ENCODE results near the gene THY1.

The THY1 gene

GRCh38 chr11:119433358-119433725 lies 10.4 kb upstream of the THY1 start:
- DNase-seq (no peak), ATAC-seq (replicated peaks) (no peak)
- Mint-ChIP-seq H3K36me3 (peaks cover 0 to 7% of the 10 kb centered on the region in 2 donors), H3K4me1 (no peaks in the 10 kb centered on the region), H3K4me3 (no peak overlapping the region), H3K27ac (no peak overlapping the region), H3K27me3 (peaks cover 31 to 39% of the 10 kb centered on the region in 2 donors), H3K9me3 (peaks cover 7% of the 10 kb centered on the region in 2 donors)

DNA sequence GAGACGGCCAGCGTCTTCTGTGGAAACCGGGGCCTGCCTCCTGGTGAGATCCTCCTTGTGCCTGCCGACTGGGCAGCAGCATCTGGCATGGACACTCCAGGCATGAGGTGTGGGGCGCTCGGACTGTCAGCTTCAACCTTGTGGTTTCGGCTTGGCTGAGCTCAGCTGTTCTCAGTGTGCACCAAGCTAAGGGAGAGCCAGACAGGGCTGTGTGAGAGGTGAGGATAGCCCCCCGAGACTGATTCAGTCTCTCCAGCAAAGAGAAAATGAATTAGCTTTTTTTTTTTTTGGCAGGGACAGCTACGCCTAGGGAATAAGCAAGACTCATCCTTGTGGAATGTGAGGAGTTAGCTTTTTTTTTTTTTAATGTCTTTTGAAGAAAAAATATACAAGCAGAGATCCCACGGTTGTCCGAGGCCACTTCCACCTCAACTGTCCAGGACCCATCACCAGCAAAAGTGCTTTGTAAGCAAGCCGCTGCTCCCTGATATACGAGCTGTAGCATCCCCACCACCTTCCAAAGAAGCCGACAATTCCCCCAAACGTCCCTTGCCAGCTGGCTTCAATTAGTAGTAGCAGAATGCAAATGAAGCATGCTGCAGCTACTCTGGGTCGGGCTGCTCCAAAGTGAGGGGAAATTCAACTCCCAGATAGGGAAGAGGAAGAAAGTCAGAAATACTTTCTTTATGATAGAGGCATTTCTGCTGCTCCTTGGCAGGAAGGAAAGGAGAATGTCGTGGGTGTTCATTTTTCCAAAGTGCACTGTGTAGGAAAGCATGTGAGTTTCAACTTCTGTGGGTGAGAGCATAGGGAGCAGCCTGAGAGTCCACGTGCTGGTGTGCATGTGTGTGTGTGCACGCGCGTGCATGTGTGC lies 9.7 kb upstream of the THY1 start:
- Mint-ChIP-seq H3K27me3 (peaks cover 36 to 43% of the 10 kb centered on the region in 2 donors), H3K9me3 (peaks cover 7% of the 10 kb centered on the region in 2 donors), H3K4me1 (no peaks in the 10 kb centered on the region), H3K27ac (no peak overlapping the region), H3K4me3 (no peak overlapping the region), H3K36me3 (peaks cover 0 to 7% of the 10 kb centered on the region in 2 donors)
- ATAC-seq (replicated peaks) (no peak), DNase-seq (no peak)

DNA sequence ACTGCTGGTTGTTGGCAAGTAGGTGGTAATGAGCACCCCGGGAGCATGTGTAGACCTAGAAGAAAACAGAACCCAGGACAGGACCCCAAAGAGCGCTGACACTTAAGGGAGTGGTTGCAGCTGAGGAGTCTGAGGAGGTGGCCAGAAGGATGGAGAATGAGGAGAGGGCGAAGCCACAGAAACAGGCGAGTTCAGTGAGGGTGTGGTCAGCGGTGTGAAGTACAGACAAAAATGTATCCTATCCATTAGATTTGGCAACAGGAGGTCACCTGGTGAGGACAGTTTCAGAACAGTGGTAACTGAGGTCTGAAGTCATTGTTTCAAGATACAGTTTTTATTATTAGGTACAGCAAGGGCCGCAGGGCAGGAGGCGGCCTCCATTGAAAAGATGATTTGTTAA lies 8.6 kb upstream of the THY1 start:
- no peak for DNase-seq
- Mint-ChIP-seq H3K9me3 (peaks cover under 1 to 1% of the 10 kb centered on the region in 2 donors), H3K27me3 (peaks cover 36 to 40% of the 10 kb centered on the region in 2 donors), H3K27ac (no peak overlapping the region), H3K36me3 (peaks cover 0 to under 1% of the 10 kb centered on the region in 2 donors), H3K4me1 (no peaks in the 10 kb centered on the region), H3K4me3 (no peak overlapping the region)
- no peak for ATAC-seq (replicated peaks)

DNA sequence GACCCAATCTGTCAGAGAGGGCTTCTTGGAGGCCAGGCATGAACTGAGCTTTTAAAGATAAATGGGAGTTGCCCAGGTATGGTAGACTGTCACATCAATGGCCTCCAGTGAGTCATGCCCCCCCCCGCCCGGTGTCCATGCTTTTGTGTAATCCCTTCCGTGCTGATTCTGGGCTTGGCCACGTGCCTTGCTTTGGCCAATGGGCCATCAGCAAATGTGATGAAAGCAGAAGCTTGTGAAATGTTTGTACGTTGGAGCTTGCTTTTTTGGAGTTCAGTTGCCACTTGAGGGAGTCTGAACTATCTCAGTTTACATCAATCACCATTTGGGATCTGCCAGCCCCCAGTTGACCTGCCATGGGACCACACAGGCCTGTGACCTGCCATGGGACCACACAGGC lies 4.3 kb upstream of the THY1 start:
- ATAC-seq (replicated peaks) (no peak), DNase-seq (no peak)
- H3K36me3 Mint-ChIP-seq = no peaks in the 10 kb centered on the region
- no peaks in the 10 kb centered on the region for H3K9me3 Mint-ChIP-seq
- H3K27ac Mint-ChIP-seq = no peak overlapping the region
- H3K4me3 Mint-ChIP-seq = no peak overlapping the region
- H3K27me3 Mint-ChIP-seq = peaks cover 60 to 71% of the 10 kb centered on the region in 2 donors
- H3K4me1 Mint-ChIP-seq = peaks cover 6 to 9% of the 10 kb centered on the region in 2 donors

DNA sequence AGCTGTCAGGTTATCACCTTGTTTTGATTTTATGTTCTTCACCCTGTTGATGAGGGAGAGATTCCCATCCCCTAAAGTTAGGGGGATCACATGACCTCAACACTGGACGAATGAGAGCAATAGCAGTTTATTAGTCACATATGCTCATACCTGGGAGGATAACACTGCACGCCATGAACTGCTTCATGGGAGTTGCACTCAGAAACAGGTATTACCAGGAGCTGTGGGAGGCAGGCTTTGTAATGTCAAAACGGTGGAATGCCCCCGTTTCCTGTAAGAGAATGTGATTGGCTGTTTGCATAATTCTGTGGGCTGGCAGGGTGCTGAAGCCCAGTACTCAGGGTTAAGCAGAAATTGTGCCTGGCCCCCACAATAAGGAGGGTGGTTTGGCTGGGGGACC lies 3.2 kb upstream of the THY1 start:
- no peaks in the 10 kb centered on the region for H3K9me3 Mint-ChIP-seq
- DNase-seq (no peak), ATAC-seq (replicated peaks) (no peak)
- H3K27ac Mint-ChIP-seq = no peak overlapping the region
- H3K4me3 Mint-ChIP-seq = no peak overlapping the region
- peaks cover 12 to 15% of the 10 kb centered on the region in 2 donors for H3K4me1 Mint-ChIP-seq
- H3K36me3 Mint-ChIP-seq = no peaks in the 10 kb centered on the region
- peaks cover 54 to 69% of the 10 kb centered on the region in 2 donors for H3K27me3 Mint-ChIP-seq

DNA sequence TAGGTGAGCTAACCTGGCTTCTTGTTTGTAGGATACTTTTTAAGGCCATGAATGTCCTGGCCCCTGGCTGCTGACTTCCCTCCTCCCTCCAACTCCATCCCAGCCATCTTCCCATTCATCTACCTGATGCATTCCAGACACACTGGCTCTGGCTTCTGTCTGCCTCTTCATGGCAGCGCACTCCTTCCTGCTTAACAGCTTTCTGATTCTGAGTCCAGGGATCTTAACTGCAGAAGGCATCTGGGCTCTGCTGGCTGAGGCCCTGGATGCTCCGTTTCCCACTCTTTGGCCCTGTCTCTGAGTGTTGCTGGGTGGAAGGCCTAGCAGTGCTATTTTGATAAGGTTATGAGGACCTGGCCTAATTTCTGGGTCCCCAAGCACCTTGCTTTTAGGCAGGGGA lies 1.8 kb upstream of the THY1 start:
- no peaks in the 10 kb centered on the region for H3K9me3 Mint-ChIP-seq
- H3K27ac Mint-ChIP-seq = peak overlapping the region; percentile 10
- ATAC-seq (replicated peaks) = no peak
- H3K4me3 Mint-ChIP-seq = no peak overlapping the region
- peaks cover 53 to 68% of the 10 kb centered on the region in 2 donors for H3K27me3 Mint-ChIP-seq
- no peak for DNase-seq
- peaks cover 12 to 15% of the 10 kb centered on the region in 2 donors for H3K4me1 Mint-ChIP-seq
- no peaks in the 10 kb centered on the region for H3K36me3 Mint-ChIP-seq

DNA sequence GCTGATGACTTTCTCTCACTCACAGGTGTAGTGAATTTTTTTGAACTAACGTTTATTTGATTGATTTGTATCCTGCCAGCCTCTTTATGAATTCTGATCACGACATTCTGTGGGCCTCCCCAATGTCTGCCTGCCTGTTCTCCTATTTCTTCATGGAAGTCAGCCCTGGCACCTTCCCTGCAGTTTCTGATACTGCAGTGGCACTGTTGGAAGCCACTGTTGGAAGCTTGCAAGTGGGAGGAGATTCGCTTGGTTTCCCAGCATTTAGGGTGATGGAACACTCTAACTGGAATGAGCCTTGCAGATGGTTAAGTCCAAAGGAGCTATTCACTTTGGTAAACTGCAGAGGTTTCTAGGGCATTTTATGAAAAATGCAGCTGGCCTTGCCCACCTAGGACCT lies 1.3 kb upstream of the THY1 start:
- H3K27ac Mint-ChIP-seq = no peak overlapping the region
- H3K9me3 Mint-ChIP-seq = no peaks in the 10 kb centered on the region

GRCh38 chr11:119423509-119424254 lies 710 bp upstream of the THY1 start:
- ATAC-seq (replicated peaks) = no peak
- DNase-seq = no peak
- Mint-ChIP-seq H3K27me3 (peaks cover 58 to 72% of the 10 kb centered on the region in 2 donors), H3K4me3 (peak overlapping the region in 1 of 2 donors; percentile 31), H3K27ac (no peak overlapping the region), H3K36me3 (no peaks in the 10 kb centered on the region), H3K4me1 (peaks cover 12 to 15% of the 10 kb centered on the region in 2 donors), H3K9me3 (no peaks in the 10 kb centered on the region)

More for the DNA sequence above, 1.3 kb upstream of the THY1 start:
- Mint-ChIP-seq H3K4me1 (peaks cover 12 to 15% of the 10 kb centered on the region in 2 donors), H3K27me3 (peaks cover 52 to 68% of the 10 kb centered on the region in 2 donors), H3K4me3 (no peak overlapping the region), H3K36me3 (no peaks in the 10 kb centered on the region)
- DNase-seq (no peak), ATAC-seq (replicated peaks) (no peak)

DNA sequence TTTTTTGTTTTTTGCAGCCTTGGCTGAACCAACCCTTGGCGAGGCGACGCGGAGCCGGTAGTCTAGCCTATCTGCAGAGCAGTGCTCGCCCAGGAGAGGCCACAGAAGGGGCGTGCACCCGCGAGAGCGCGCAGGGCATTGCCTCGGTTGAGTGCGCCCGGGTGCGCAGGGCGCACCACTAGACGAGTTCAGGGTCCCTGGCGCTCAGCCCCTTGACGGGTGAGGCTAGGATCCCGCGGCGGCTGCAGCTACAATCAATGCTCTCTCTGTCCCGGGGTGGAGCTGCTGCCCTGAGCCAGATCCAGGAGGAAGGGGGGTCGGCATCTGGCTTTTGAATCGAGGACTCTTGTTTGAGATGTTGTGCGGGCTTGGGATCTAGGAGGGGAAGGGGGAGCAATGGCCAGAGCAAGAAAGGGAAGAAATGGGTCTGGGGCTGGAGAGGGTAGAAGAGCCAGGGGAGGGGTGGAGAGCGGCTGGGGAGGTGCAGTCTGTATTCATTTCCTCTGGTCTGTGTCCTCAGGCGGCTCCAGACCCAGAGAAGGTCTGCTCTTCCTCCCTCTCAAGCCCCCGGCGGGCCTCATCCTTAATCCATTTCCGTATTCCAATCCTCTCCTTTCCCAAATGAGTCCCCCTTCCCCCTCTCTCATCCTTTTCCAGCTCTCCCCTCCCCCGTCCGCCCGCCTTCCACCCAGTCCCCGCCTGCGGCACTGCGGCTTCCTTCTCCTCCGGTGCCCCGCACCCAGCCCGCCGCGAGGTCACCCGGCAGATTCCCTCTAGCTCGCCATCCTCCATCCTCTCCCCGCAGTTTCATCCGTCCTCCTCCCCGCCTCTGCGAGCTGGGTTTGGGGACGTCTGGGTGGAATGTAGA lies 797 bp downstream of the THY1 start:
- H3K27me3 Mint-ChIP-seq = peaks cover 61 to 78% of the 10 kb centered on the region in 2 donors
- H3K36me3 Mint-ChIP-seq = no peaks in the 10 kb centered on the region
- peaks cover 12 to 15% of the 10 kb centered on the region in 2 donors for H3K4me1 Mint-ChIP-seq
- peak overlapping the region; percentile 37 to 49 for H3K4me3 Mint-ChIP-seq
- no peak for DNase-seq
- no peaks in the 10 kb centered on the region for H3K9me3 Mint-ChIP-seq
- ATAC-seq (replicated peaks) = peak; percentile 38 to 47
- no peak overlapping the region for H3K27ac Mint-ChIP-seq

DNA sequence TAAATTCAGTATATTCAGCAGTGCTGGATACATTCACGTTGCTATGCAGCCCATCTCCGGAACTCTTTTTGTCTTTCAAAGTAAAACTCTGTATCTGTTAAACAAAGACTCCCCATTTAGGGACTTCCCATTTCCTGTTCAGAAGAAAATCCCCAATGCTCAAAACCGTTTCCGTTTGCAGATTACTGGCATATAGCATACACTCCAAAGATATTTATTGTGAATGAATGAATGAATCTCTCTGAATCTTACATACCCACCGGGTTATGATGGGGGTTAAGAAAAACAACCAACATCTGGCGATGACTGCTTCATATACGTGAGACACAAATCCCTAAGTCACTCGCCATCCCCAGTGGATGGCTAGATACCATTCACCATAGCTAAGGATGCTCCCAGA lies 1.6 kb downstream of the THY1 start:
- H3K27me3 Mint-ChIP-seq = peaks cover 61 to 81% of the 10 kb centered on the region in 2 donors
- H3K4me3 Mint-ChIP-seq = no peak overlapping the region
- H3K9me3 Mint-ChIP-seq = no peaks in the 10 kb centered on the region
- no peak for DNase-seq
- peaks cover 12 to 15% of the 10 kb centered on the region in 2 donors for H3K4me1 Mint-ChIP-seq
- ATAC-seq (replicated peaks) = no peak
- H3K36me3 Mint-ChIP-seq = no peaks in the 10 kb centered on the region
- H3K27ac Mint-ChIP-seq = no peak overlapping the region

GRCh38 chr11:119420631-119421030 lies 2.3 kb downstream of the THY1 start:
- ATAC-seq (replicated peaks) = no peak
- peaks cover 64 to 75% of the 10 kb centered on the region in 2 donors for H3K27me3 Mint-ChIP-seq

DNA sequence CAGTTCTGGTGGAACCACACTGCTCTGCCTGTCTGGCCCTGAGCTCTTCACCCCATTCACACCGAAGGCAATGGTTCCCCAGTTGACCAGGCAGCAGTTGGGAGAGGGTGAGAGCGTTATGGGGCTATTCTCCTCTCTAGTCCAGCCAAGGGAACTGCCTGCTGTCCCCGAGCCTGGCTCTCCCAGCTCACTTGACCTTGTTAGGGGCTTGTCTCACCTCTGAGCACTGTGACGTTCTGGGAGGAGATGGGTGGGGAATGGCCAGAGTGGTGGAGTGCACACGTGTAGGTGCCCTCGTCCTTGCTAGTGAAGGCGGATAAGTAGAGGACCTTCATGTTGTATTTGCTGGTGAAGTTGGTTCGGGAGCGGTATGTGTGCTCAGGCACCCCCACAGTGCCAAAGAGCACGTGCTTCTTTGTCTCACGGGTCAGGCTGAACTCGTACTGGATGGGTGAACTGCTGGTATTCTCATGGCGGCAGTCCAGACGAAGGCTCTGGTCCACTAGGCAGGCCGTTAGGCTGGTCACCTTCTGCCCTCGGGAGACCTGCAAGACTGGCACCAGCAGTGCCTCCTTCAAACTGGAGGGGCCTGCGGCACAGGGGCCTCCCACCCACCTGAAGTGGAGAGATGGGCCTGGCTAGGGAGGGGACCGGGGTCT lies 3.0 kb downstream of the THY1 start:
- no peak for ATAC-seq (replicated peaks)
- H3K4me1 Mint-ChIP-seq = peaks cover 12 to 15% of the 10 kb centered on the region in 2 donors
- no peak overlapping the region for H3K4me3 Mint-ChIP-seq

More at GRCh38 chr11:119420631-119421030, 2.3 kb downstream of the THY1 start:
- Mint-ChIP-seq H3K27ac (no peak overlapping the region), H3K9me3 (no peaks in the 10 kb centered on the region), H3K4me3 (no peak overlapping the region), H3K36me3 (peaks cover 0 to 1% of the 10 kb centered on the region in 2 donors), H3K4me1 (peaks cover 12 to 15% of the 10 kb centered on the region in 2 donors)
- DNase-seq = no peak

GRCh38 chr11:119419246-119419645 lies 3.7 kb downstream of the THY1 start:
- DNase-seq = no peak
- H3K36me3 Mint-ChIP-seq = peaks cover 0 to 9% of the 10 kb centered on the region in 2 donors
- peaks cover 12 to 15% of the 10 kb centered on the region in 2 donors for H3K4me1 Mint-ChIP-seq
- H3K9me3 Mint-ChIP-seq = peaks cover 2 to 3% of the 10 kb centered on the region in 2 donors
- H3K4me3 Mint-ChIP-seq = no peak overlapping the region
- H3K27ac Mint-ChIP-seq = no peak overlapping the region
- peaks cover 59 to 64% of the 10 kb centered on the region in 2 donors for H3K27me3 Mint-ChIP-seq
- no peak for ATAC-seq (replicated peaks)

More for the DNA sequence above, 3.0 kb downstream of the THY1 start:
- DNase-seq = no peak
- no peaks in the 10 kb centered on the region for H3K9me3 Mint-ChIP-seq
- peaks cover 63 to 71% of the 10 kb centered on the region in 2 donors for H3K27me3 Mint-ChIP-seq
- H3K27ac Mint-ChIP-seq = no peak overlapping the region
- H3K36me3 Mint-ChIP-seq = peaks cover 0 to 5% of the 10 kb centered on the region in 2 donors

Measured in stimulated activated naive B cell treated with anti-CD40 and anti-IgM and Interleukin-4, amounts not matched to agents 10 μg/mL and 1 μg/mL and 100 μg/mL, for 72 hours (primary cell).